GM21786 (cell line): ENCODE measurements around the gene HEPHL1.
A peak's percentile ranks its signal among the peaks of the same experiment; 100 is the strongest.
"Not testable (repeated sequence)": the region's sequence is repeated elsewhere in the genome, so short reads cannot be mapped to it uniquely, and the experiment has no call there.

Experiments used
- ATAC-seq: cut with Tn5 transposase; IDR thresholded peaks from one replicate; pipeline ENCODE4 v1.9.1; 2021; ENCODE audit not compliant: unreplicated experiment

HEPHL1 gene

GRCh38 chr11:94145916-94146315 is 124.8 kb downstream of the HEPHL1 start:
- no peak for ATAC-seq

GRCh38 chr11:94147433-94147845 is 126.3 kb downstream of the HEPHL1 start:
- ATAC-seq, result peak; percentile 35

GRCh38 chr11:94148189-94148588 is 127.0 kb downstream of the HEPHL1 start:
- ATAC-seq, result no peak

- no peak for ATAC-seq
Measured at GRCh38 chr11:94149431-94150017, 128.4 kb downstream of the HEPHL1 start.

- no peak for ATAC-seq
Measured at GRCh38 chr11:94150056-94150455, 128.9 kb downstream of the HEPHL1 start.

- ATAC-seq, result no peak
Measured at GRCh38 chr11:94150704-94151685, 129.8 kb downstream of the HEPHL1 start.

GRCh38 chr11:94151903-94152677 is 130.9 kb downstream of the HEPHL1 start:
- peak; percentile 64 for ATAC-seq

GRCh38 chr11:94152678-94153065 is 131.5 kb downstream of the HEPHL1 start:
- ATAC-seq, result no peak

- no peak for ATAC-seq
Measured at GRCh38 chr11:94153320-94153719, 132.2 kb downstream of the HEPHL1 start.

GRCh38 chr11:94154095-94154856 is 133.1 kb downstream of the HEPHL1 start:
- ATAC-seq, result no peak

GRCh38 chr11:94157339-94157738 is 136.2 kb downstream of the HEPHL1 start:
- not testable (repeated sequence) for ATAC-seq
